DMS114 treated with DMSO at 0.1 percent for 48 hours (cell line): ENCODE measurements around the gene LRP8.
A peak's percentile ranks its signal among the peaks of the same experiment; 100 is the strongest.

Experiments
- DNase-seq: peaks from one replicate; lab custom pipeline; 2025; ENCODE audit not compliant: unreplicated experiment; lab: John Stamatoyannopoulos, UW

Gene LRP8

GRCh38 chr1:53307037-53307436 is 20.8 kb downstream of the LRP8 start:
- DNase-seq = no peak

DNA sequence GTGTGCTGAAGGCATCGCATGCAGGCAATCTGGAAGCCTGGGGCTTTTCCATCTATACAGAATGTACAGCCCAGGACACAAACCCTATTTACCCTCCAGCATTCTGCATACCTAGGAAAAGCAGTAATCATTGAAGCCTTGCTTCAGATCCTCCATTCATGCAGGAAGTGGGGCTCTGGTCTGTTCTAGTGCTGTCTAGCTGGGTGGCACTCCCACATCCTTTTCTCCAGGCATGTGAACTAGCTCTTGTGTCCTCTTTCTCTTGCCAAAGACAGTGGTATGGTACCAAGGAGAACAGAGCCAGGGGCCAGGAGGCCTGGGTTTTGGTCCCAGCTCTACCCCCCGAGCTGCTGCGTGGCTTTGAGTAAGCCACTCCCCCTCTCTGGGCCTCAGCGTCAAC is 21.7 kb downstream of the LRP8 start:
- no peak for DNase-seq

GRCh38 chr1:53305650-53306049 is 22.2 kb downstream of the LRP8 start:
- DNase-seq = no peak

GRCh38 chr1:53304527-53304926 is 23.3 kb downstream of the LRP8 start:
- DNase-seq = no peak

DNA sequence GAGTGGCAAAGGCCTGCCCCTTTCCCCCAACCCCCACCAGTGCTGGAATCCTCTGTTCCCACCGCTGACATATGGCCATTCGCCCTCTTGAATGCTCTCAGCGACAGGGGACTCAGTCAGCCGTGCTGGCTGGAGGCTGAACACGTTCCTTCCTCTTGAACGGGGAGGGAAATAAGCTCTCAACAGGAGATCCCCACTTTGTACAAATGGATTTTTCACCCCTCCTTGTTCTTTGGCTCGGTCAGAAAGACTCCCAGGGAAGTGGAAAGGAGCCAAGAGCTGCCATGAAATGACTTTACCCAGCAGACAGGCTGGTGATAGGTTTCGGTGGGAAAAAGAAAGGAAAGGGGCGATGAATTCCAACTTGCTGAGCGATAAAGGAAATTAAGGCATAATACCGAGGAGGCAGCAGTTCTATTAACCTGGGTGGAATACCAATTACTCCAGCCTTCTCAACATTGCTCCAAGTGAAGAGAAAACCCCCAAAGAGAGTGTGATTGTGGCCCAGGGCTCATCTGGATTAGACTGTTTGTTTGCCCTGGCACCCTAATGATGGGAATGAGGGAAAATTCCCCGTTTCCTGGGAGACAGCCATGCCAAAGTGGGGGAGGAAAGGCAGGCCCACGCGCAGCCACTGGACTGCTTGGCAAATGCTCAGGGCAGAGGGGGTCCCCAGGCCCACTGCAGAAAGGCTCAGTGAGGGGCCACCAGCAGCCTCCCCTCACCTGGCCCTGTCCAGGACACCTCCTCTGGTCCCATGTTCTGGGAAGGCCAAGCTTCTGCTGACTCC is 23.9 kb downstream of the LRP8 start:
- DNase-seq = no peak

DNA sequence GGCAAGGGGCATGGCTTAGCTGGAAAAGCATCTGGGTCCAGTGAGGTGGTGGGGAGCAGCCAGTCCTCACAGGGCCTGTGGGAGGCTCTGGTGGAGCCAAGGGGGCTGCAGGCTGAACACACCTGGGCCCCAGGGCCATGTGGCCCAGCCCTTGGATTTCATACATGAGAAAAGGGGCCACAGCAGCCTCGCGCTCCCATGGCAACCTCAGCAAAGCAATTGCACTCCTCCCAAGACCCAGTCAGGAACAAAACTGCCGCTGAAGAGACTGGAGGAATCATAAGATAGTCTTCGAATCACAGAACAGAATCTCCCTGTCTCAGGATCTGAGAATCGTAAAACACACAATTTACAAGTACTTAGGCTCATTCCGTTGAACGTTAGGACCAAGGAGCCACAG is 24.6 kb downstream of the LRP8 start:
- no peak for DNase-seq

GRCh38 chr1:53299233-53299632 is 28.6 kb downstream of the LRP8 start:
- no peak for DNase-seq

- DNase-seq = no peak
Observed at GRCh38 chr1:53298045-53298637, 29.7 kb downstream of the LRP8 start.

DNA sequence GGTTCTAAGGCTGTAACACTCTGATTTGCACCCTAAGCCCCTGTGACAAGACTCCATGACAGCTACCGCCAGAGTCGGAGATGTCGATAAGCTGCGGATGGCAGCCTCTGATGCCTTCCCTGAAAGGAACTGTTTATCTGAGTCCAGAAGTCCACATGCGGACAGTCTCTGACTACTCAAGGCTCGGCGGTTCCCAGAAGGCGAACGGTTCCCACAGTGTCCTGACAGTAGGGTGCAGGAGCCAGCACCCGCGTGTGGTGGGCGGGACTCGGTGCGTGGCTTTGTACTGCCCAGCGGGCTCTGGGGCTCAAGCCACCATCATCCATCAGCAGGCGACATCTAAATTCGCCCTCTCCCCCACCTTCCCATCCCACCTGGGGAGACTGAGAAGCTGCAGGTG is 30.7 kb downstream of the LRP8 start:
- no peak for DNase-seq

- no peak for DNase-seq
Observed at GRCh38 chr1:53296117-53296749, 31.6 kb downstream of the LRP8 start.

DNA sequence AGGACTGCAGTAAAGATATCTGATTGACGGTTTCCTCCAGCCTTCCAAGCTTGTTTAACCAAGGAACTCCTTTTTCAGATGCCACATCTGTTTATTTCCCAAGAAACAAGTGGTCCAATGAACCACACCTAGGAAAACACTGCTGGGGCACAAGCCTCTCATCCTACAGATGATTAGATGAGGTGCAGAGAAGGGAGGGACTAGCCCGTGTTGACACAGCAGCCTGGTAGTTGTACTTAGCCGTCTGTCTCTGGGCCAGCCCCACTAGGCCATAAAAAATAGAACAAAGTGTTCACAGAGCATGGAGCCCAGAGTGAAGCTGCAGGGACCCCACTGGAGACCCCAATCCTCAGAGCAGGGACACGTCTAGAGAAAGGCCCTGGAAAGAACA is 32.1 kb downstream of the LRP8 start:
- DNase-seq = no peak

DNA sequence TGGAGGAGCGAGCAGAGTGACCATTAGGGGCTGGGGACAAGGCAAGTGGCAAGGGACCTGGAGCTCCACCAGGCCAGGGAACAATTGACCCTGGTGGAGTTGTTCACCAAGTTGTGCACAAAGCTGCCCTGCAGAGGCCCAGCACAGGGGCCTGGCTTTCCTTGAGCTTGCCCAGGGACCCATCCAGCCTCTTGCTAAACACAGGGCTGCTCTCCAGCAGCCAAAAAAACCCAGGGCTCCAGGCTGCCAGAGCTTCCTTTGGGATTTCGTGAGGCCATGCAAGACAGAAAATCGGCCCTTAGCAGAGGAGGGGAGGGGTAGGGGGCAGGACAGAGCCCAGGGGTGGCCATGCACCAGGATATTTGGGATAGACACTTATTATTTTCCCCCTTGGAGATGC is 32.6 kb downstream of the LRP8 start:
- no peak for DNase-seq

DNA sequence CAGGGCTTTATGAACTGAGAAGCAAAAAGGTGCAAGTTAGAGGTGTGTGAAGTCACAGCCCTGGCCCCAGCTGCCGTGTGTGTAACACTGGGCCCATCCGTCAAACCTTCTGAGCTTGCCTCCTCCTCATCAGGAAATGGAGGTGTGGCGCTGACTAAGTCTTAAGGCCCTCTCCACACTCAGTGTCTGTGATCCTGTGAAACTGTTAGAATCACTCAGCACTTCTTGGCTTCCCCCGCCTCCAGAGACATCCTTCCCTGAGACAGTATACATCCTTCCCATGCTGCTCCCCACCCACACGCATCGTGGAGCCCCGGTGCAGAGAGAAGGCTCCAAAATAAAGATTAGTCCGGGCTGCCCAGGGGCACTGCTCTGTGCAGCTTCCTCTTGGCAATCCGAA is 33.3 kb downstream of the LRP8 start:
- DNase-seq = no peak

GRCh38 chr1:53294061-53294460 is 33.8 kb downstream of the LRP8 start:
- no peak for DNase-seq

DNA sequence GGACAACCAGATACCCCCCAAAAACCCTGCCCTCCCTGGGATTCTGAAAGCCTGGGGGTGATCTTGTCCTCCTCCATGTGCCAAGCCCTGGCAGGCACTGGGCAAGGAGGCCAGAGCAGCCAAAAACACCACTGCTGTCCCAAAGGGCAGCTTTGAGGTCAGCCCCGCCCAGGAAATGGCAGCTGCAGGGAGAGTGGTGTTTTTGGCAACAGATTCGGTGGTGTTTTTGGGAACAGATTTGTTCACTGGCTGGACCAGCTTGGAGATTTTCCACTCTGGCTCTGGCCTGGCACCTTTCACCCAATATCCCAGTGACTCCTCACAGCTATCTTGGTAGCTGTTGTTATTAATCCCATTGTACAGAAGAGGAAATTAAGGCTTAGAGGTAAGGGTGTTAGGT is 34.7 kb downstream of the LRP8 start:
- no peak for DNase-seq

DNA sequence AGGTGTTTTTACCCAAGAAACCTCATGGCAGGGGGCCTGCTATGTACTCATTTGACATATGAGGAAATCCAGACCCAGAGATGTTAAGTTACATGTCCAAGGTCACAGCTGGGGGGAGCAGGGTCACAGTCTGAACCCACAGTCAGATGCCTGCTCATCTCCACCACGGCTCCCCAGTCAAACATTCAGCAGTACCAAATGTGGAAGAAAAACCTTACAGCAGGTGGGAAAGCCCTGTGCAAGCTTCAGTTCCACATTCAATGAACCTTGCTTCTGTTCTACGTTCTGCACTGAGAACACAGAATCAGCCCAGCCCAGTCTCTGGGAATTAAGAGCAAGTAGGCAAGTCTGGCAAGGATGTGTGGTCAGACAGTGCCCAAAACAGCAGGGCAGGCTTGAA is 35.2 kb downstream of the LRP8 start:
- DNase-seq = no peak

DNA sequence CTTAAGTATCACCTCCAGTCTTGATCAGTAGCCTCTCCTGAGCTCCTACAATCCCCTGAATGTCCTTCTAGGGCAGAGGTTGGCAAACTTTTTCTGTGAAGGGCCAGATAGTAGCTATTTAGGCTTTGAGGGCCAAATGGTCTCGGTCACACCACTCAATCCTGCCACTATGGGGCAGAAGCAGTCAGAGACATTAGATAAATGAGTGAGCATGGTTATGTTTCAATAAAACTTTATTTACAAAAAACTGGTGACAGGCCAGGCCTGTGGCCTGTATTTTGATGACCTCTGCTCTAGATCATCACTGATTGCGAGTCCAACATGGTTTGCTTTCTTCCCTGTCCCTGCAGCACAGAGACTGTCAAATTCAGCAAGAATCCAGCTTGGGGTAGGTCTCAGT is 36.3 kb downstream of the LRP8 start:
- DNase-seq = peak; percentile 18

DNA sequence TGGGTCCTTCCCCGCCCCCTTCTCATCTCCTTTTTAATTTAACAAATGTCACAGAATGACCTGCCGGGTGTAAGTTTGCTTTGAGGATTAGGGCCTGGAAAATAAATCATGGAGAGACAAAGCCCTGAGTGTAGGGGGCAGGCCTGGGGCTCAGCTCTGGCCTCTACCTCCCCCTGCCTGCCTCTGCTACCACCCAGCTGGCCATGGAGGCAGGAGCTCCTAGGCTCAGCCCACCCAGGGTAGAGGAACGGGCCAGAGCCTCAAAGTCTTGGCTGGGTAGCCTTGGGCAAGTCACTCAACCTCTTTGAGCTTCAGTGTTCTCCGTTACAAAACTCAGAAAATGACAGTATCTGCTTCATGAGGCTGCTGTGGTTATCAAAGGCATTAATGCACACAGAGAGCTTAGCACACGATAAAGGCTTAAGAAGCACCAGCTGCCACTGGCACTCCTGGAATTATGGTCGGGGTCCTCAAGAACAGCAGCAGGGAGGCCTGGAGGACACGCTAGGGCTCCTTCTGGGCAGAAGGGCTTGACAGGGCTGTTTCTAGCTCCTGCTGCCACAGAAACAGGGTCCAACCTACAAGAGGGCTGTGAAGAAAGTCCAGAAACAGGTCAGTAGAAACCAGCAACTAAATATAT is 39.0 kb downstream of the LRP8 start:
- DNase-seq = no peak

DNA sequence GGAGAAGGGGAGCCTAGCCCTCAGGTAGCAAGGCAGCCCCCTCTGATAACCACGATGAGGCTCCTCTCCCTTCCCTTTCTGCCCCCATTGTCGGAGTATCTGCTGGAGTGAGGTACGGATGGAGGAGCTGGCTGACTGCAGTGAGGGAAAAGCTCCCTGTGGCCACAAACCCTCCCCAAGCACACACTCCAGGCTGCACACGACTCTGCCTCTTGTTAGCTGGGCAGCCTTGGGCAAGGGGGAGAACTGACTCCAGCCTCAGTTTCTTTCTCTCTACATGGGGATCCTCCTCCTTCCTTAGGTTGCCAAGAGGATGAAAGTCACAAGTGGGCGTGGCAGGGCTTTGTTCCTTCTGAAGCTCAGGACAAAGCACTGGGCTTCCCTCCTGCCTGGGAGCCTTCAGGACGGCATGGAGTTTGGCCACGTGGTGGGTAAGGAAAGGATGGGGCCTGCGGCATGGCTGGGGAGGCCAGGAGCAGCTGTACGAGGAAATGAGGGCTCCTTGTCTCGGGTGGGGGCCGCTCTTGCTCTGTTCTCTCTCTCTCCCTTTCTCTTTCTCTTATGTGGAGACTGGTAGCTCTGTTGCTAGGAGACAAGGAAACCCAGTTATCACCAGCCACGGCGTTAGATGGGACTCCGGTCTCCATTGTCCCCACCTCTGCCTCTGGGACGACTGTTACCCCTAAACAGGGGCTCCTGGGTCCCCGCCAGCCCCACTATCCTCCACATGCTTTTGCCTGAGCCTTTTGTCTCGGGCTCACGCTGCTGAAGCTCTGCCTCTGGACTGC is 39.7 kb downstream of the LRP8 start:
- no peak for DNase-seq

GRCh38 chr1:53286955-53287354 is 40.9 kb downstream of the LRP8 start:
- no peak for DNase-seq
